HepG2 (cell line): Measurements from ENCODE around the gene DENND11. TPM values are rescaled to one million over a fixed set of nuclear protein-coding genes. Genes with fewer than 3 reads are reported as not detected.

Source experiments
- DNMT3B ChIP-seq: conservative IDR thresholded peaks from 2 replicates; pipeline ENCODE4 v1.6.1; 2016; ENCODE audit warnings: missing biosample characterization, control low read depth
- MAFF ChIP-seq: IDR thresholded peaks from 2 replicates; pipeline ENCODE4 v1.6.1; 2011; ENCODE audit warnings: low read depth, low read length, improper control_type of control experiment
- RFX5 ChIP-seq: IDR thresholded peaks from 2 replicates; pipeline ENCODE4 v1.6.1; 2011; ENCODE audit warnings: low read depth, low read length, improper control_type of control experiment
- ZNF30 ChIP-seq: sonication (generic); formaldehyde crosslinking; IDR thresholded peaks from 2 replicates; pipeline ENCODE4 v1.5.0; 2020; ENCODE audit warnings: mild to moderate bottlenecking, missing genetic modification reagents
- ZNF383 ChIP-seq: sonication (generic); formaldehyde crosslinking; IDR thresholded peaks from 2 replicates; pipeline ENCODE4 v1.4.0; 2020; ENCODE audit warnings: missing genetic modification reagents, mild to moderate bottlenecking, borderline replicate concordance
- ZNF672 ChIP-seq: sonication (generic); formaldehyde crosslinking; IDR thresholded peaks from 2 replicates; pipeline ENCODE4 v1.8.1; 2022; ENCODE audit warnings: missing genetic modification reagents
- ZNF761 ChIP-seq: sonication (generic); formaldehyde crosslinking; conservative IDR thresholded peaks from 2 replicates; pipeline ENCODE4 v1.4.0; 2020; ENCODE audit warnings: mild to moderate bottlenecking, missing genetic modification reagents
- polyA plus RNA-seq, 8 experiments: library from polyadenylated mRNA; depleted of rRNA in 3 of 8; stranded (reverse) in 7 of 8; unstranded in 1 of 8; fragments of >200 nt; fragmentation: Illumina TruSeq in 4 of 8; extraction: Trizol in 4 of 8; gene quantifications; 2 replicates each; pipeline versions ENCODE4 v1.2.1 to v1.2.3, GENCODE V29; 2011 to 2016; ENCODE audit warnings: low read depth in 4 of 8, missing spikeins in 1 of 8, mixed read lengths in 1 of 8; ENCODE audit not compliant: insufficient read depth in 1 of 8
- total RNA-seq, 5 experiments: library from RNA; depleted of rRNA; stranded (reverse); fragments of >200 nt; fragmentation: Illumina TruSeq; extraction: Trizol; gene quantifications; 2 replicates each; pipeline ENCODE4 v1.2.3, GENCODE V29; 2016; ENCODE audit warnings: low read depth in 1 of 5
- TF ChIP-seq, protein P1 (sequence below): sonication (generic); formaldehyde crosslinking; IDR thresholded peaks from 2 replicates; pipeline ENCODE4 v1.9.0; 2021; ENCODE audit warnings: mild to moderate bottlenecking, missing genetic modification reagents
- TF ChIP-seq, protein P2 (sequence below): sonication (generic); formaldehyde crosslinking; IDR thresholded peaks from 2 replicates; pipeline ENCODE4 v1.4.0; 2020; ENCODE audit warnings: missing genetic modification reagents

The DENND11 gene
- total and polyA plus RNA-seq, 2 of the 13 experiments (the other 11 are each of a cell fraction or from before 2014, with no cell fraction given), result 7.1 to 10.5 TPM

DNA sequence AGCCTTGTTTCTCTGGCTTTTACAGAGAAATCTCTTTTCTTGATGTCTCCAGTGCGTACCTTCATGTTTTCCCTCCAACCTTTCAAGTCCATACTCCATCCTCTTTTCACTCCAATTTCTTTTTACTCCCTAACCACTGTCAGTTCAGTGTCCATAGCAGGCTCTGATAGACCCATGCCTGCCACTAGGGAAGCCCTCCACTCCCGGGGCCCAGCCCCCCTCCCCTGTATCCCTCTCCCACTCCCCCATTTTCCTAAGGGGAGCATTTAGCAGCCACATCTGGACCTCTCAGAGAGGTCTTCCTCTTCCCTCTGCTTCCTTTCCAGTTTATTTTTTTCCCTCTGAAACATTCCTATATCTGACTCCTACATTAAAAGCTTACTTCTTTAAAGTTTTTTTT is 33.1 kb downstream of the DENND11 start (continued):
- TF ChIP-seq, protein P1, sequence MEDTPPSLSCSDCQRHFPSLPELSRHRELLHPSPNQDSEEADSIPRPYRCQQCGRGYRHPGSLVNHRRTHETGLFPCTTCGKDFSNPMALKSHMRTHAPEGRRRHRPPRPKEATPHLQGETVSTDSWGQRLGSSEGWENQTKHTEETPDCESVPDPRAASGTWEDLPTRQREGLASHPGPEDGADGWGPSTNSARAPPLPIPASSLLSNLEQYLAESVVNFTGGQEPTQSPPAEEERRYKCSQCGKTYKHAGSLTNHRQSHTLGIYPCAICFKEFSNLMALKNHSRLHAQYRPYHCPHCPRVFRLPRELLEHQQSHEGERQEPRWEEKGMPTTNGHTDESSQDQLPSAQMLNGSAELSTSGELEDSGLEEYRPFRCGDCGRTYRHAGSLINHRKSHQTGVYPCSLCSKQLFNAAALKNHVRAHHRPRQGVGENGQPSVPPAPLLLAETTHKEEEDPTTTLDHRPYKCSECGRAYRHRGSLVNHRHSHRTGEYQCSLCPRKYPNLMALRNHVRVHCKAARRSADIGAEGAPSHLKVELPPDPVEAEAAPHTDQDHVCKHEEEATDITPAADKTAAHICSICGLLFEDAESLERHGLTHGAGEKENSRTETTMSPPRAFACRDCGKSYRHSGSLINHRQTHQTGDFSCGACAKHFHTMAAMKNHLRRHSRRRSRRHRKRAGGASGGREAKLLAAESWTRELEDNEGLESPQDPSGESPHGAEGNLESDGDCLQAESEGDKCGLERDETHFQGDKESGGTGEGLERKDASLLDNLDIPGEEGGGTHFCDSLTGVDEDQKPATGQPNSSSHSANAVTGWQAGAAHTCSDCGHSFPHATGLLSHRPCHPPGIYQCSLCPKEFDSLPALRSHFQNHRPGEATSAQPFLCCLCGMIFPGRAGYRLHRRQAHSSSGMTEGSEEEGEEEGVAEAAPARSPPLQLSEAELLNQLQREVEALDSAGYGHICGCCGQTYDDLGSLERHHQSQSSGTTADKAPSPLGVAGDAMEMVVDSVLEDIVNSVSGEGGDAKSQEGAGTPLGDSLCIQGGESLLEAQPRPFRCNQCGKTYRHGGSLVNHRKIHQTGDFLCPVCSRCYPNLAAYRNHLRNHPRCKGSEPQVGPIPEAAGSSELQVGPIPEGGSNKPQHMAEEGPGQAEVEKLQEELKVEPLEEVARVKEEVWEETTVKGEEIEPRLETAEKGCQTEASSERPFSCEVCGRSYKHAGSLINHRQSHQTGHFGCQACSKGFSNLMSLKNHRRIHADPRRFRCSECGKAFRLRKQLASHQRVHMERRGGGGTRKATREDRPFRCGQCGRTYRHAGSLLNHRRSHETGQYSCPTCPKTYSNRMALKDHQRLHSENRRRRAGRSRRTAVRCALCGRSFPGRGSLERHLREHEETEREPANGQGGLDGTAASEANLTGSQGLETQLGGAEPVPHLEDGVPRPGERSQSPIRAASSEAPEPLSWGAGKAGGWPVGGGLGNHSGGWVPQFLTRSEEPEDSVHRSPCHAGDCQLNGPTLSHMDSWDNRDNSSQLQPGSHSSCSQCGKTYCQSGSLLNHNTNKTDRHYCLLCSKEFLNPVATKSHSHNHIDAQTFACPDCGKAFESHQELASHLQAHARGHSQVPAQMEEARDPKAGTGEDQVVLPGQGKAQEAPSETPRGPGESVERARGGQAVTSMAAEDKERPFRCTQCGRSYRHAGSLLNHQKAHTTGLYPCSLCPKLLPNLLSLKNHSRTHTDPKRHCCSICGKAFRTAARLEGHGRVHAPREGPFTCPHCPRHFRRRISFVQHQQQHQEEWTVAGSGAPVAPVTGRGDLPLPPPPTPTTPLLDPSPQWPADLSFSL (CRISPR knock-in tag), result no peak
- TF ChIP-seq, protein P2, sequence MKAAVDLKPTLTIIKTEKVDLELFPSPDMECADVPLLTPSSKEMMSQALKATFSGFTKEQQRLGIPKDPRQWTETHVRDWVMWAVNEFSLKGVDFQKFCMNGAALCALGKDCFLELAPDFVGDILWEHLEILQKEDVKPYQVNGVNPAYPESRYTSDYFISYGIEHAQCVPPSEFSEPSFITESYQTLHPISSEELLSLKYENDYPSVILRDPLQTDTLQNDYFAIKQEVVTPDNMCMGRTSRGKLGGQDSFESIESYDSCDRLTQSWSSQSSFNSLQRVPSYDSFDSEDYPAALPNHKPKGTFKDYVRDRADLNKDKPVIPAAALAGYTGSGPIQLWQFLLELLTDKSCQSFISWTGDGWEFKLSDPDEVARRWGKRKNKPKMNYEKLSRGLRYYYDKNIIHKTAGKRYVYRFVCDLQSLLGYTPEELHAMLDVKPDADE (CRISPR knock-in tag), result no peak
- TF ChIP-seq ZNF30 (CRISPR knock-in tag) (no peak), ZNF383 (CRISPR knock-in tag) (no peak), MAFF (no peak), ZNF761 (CRISPR knock-in tag) (no peak), DNMT3B (CRISPR knock-in tag) (no peak), ZNF672 (CRISPR knock-in tag) (no peak), RFX5 (no peak)
